Measurements from ENCODE around the gene KCNJ1.

GRCh38 chr11:128862406-128862805 lies 4.7 kb downstream of the KCNJ1 start:
- no peak for TF ChIP-seq CTCF (conservative IDR thresholded peaks at IDR 0.05; ENCODE audit: low read depth in 2 of 2)
- TF ChIP-seq POLR2AphosphoS5 (IDR thresholded peaks at IDR 0.05; ENCODE audit: low read depth): no peak
- TF ChIP-seq ZNF331 (CRISPR knock-in tag; IDR thresholded peaks at IDR 0.05; ENCODE audit: low read depth): no peak

All from GM23338 (cell line).